ENCODE data around the gene ELOVL6.

ELOVL6 gene

GRCh38 chr4:110104661-110105060, 93.8 kb downstream of the ELOVL6 start:
- peak; percentile 28 for DNase-seq (ENCODE audit: low read depth)
- no peak overlapping the region for H3K4me3 ChIP-seq (ENCODE audit: low read depth, low read length)
- TF ChIP-seq CTCF (conservative IDR thresholded peaks at IDR 0.05; ENCODE audit: low read depth, low read length), result no peak

- no peak for TF ChIP-seq CTCF (conservative IDR thresholded peaks at IDR 0.05; ENCODE audit: low read depth, low read length)
- DNase-seq (ENCODE audit: low read depth), result no peak
- H3K4me3 ChIP-seq (ENCODE audit: low read depth, low read length), result no peak overlapping the region
Measured at GRCh38 chr4:110099638-110100037, 98.8 kb downstream of the ELOVL6 start.

DNA sequence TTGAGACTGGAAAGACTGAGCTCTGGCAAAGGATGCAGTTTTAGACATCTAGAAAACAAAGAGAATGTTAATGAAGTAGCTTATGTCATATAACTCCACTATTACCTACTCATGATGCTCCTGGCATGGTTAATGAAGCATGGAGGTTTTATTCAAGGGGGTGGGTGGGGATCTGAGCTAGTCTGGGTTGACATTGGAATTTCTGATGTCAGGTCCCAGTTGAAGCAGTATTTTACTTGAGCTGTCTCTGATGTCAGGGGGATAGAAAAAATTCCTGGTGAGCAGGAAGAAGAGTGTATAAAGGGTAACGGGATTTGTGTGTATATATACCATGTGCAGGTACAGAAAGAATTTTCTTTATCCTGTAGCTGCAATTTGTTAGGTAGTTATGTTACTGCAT, 102.0 kb downstream of the ELOVL6 start:
- TF ChIP-seq CTCF (conservative IDR thresholded peaks at IDR 0.05; ENCODE audit: low read depth, low read length), result no peak
- no peak for DNase-seq (ENCODE audit: low read depth)

DNA sequence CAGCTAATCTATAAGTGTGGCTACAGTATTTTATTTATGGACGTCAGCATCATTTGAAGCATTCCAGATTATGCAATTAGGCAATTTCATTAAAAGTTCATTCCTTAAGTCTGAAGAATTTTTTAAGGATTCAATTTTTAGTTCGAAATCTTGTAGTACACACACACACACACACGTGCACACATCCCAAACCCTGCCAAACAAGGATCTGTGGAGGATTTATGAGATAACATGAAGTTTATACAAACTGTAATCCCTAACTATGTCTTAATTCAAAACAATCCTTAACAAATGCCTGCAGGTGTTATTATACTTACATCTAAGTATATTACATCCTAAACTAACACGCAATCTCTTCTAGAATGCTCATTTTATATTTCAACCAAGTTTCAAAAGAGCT, 105.8 kb downstream of the ELOVL6 start:
- no peak overlapping the region for H3K4me3 ChIP-seq (ENCODE audit: low read depth, low read length)
- no peak for DNase-seq (ENCODE audit: low read depth)
- no peak for TF ChIP-seq CTCF (conservative IDR thresholded peaks at IDR 0.05; ENCODE audit: low read depth, low read length)

More for the DNA sequence above, 102.0 kb downstream of the ELOVL6 start:
- no peak overlapping the region for H3K4me3 ChIP-seq (ENCODE audit: low read depth, low read length)

- no peak overlapping the region for H3K4me3 ChIP-seq (ENCODE audit: low read depth, low read length)
- peak; percentile 85 for DNase-seq (ENCODE audit: low read depth)
Measured at GRCh38 chr4:110091434-110092140, 106.8 kb downstream of the ELOVL6 start.

GRCh38 chr4:110088670-110089069, 109.7 kb downstream of the ELOVL6 start:
- DNase-seq (ENCODE audit: low read depth), result peak; percentile 85
- no peak overlapping the region for H3K4me3 ChIP-seq (ENCODE audit: low read depth, low read length)
- TF ChIP-seq CTCF (conservative IDR thresholded peaks at IDR 0.05; ENCODE audit: low read depth, low read length), result no peak

More at GRCh38 chr4:110091434-110092140, 106.8 kb downstream of the ELOVL6 start:
- TF ChIP-seq CTCF (conservative IDR thresholded peaks at IDR 0.05; ENCODE audit: low read depth, low read length), result no peak

DNA sequence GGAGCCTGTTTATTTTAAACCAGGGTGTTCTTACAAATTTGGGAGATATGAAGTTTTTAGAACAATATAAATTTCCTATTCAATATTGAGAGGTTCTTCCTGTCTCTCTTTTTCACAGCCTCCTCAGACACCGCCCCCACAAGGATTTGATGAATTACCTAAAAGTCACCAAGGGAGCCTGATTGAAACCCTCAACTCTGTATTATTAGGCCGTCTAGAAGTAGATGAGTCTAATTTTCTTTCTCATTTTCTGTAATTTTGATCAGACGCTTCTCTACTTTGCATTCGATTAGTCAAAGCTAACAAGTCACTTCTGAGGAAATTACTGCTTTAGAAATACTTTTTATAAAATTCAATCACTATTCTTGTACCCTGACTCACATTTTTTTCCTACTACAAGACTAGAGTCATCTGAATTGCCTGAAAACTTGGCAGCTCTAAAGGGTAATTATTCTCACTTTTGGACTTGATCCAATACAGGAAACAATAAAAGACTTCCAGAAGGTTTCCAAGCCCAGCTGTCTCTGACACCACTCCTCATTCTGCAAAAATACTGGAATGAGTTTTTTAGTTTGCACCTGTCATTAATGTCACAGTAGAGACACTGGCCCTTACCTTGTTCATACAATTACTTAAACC, 111.2 kb downstream of the ELOVL6 start:
- TF ChIP-seq CTCF (conservative IDR thresholded peaks at IDR 0.05; ENCODE audit: low read depth, low read length), result no peak
- H3K4me3 ChIP-seq (ENCODE audit: low read depth, low read length), result no peak overlapping the region
- peak; percentile 84 for DNase-seq (ENCODE audit: low read depth)

Data from choroid plexus epithelial cell (primary cell).